ENCODE measurements around the gene ANKMY1.

DNA sequence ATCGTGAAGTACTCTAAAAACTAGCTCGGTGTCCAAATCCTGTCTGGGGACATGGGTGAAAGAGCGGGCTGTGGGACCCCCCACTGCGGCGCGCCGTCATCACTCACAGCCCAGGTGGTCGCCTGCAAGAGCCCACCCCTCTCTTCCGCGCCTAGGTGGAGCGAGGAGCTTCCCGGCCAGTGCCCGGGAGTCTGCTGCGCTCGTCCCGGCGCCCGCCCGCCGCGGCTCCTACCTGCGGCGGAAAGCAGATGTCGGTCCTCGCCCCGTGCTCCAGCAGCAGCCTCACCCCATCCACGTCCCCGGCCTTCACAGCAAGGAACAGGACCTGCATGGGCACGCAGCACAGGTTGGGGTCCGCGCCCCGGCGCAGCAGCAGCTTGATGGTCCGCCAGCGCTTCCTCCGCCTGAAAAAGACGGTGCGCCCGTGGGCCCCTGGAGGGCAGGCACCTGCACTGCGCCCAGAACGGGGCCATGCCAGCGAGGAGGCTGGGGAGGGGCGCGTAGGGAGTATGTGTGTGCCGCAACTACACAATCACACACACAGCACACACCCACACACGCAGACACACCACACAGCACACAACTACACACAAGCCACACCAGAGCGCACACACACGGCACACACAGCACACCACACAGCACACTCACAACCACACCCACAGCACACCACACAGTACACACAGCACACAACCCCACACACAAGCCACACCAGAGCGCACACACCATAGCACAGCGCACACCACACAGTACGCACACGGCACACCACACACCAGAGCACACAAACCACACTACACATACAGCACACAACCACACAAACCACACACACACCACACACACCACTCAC is 37.4 kb downstream of the ANKMY1 start:
- TF ChIP-seq, protein P1, sequence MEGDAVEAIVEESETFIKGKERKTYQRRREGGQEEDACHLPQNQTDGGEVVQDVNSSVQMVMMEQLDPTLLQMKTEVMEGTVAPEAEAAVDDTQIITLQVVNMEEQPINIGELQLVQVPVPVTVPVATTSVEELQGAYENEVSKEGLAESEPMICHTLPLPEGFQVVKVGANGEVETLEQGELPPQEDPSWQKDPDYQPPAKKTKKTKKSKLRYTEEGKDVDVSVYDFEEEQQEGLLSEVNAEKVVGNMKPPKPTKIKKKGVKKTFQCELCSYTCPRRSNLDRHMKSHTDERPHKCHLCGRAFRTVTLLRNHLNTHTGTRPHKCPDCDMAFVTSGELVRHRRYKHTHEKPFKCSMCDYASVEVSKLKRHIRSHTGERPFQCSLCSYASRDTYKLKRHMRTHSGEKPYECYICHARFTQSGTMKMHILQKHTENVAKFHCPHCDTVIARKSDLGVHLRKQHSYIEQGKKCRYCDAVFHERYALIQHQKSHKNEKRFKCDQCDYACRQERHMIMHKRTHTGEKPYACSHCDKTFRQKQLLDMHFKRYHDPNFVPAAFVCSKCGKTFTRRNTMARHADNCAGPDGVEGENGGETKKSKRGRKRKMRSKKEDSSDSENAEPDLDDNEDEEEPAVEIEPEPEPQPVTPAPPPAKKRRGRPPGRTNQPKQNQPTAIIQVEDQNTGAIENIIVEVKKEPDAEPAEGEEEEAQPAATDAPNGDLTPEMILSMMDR (IDR thresholded peaks at IDR 0.05; ENCODE audit: low read depth, low read length), result no peak
- no peak for TF ChIP-seq EZH2phosphoT487 (IDR thresholded peaks at IDR 0.05; ENCODE audit: low read depth)

Data from OCI-LY3 (cell line).